Activated T-cell treated with anti-CD3 and anti-CD28 coated beads, Interleukin-2, amount 50 U/mL, for 72 hours (primary cell): Measurements from ENCODE around the gene VPS26A. TPM values are rescaled to one million over a fixed set of nuclear protein-coding genes. Genes with fewer than 3 reads are reported as not detected.

Source experiments
- ATAC-seq, 2 donors: fragments of 150-1000 bp; cut with Tn5 transposase; replicated peaks in 1 of 2; 2 replicates each; pipeline ENCODE4 v1.10.0; 2021; ENCODE audit warnings: moderate library complexity in 2 of 2, mild to moderate bottlenecking in 1 of 2
- DNase-seq, 2 donors: peaks; one replicate each; pipeline ENCODE4 v3.0.0; 2021 to 2022; ENCODE audit warnings: mixed read lengths in 1 of 2
- H3K27ac Mint-ChIP-seq: one replicate; pipeline ENCODE4 v1.8.0; 2022; ENCODE audit warnings: mild to moderate bottlenecking, moderate library complexity, mixed read lengths
- H3K27me3 Mint-ChIP-seq: one replicate; pipeline ENCODE4 v1.8.0; 2022; ENCODE audit warnings: low read depth, mixed read lengths
- H3K36me3 Mint-ChIP-seq, 2 donors: one replicate each; pipeline ENCODE4 v1.8.0; 2022; ENCODE audit warnings: mixed read lengths in 2 of 2, mild to moderate bottlenecking in 1 of 2; ENCODE audit not compliant: insufficient read depth in 2 of 2
- H3K4me1 Mint-ChIP-seq: one replicate; pipeline ENCODE4 v1.8.0; 2022; ENCODE audit warnings: low read depth, mixed read lengths
- H3K4me3 Mint-ChIP-seq, 2 donors: one replicate each; pipeline ENCODE4 v1.8.0; 2022; ENCODE audit warnings: mild to moderate bottlenecking in 2 of 2, mixed read lengths in 2 of 2, moderate library complexity in 2 of 2
- H3K9me3 Mint-ChIP-seq, 2 donors: one replicate each; pipeline ENCODE4 v1.8.0; 2022; ENCODE audit warnings: mixed read lengths in 2 of 2
- total RNA-seq, 2 donors: library from RNA; stranded (reverse); gene quantifications; one replicate each; pipeline ENCODE4 v1.2.3, GENCODE V29; 2022

The VPS26A gene
- total RNA-seq, 2 donors from 2014 or later: 39.0 to 39.1 TPM

DNA sequence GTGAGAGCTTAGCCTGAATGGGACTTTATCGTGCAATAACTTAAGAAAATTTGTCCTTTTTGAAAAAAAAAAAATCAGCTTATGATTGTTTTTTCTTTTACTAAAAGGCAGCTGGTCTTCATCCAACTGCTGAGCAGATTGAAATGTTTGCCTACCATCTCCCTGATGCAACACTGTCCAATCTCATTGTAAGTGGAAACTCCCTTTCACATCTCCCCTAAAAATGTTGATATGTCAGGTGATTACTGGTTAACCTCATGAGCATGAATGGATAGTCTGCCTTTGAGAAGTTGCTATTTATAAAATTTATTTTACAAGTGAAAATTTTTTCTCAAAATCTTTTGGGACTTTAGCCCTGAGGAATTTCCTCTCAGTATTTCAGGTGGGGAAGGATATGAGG, 78.4 kb downstream of the VPS26A start:
- peaks cover 46% of the 10 kb centered on the region for H3K4me1 Mint-ChIP-seq

DNA sequence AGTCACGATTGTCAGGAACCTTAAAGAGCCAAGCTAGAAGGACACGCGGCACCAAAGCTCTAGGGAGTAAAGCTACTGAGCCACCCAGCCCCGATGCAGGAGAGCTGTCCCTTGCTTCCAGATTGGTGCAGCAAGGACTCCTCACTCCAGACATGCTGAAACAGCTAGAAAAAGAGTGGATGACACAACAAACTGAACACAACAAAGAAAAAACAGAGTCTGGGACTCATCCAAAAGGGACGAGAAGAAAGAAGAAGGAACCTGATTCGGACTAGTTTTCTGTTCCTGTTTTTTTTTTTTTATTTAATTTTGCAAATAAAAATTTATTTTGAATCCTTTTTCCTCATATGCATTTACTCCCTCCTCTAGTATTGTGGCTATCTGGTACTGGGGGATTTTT, 84.8 kb downstream of the VPS26A start:
- Mint-ChIP-seq H3K4me3 (no peak overlapping the region), H3K27ac (no peak overlapping the region), H3K9me3 (no peaks in the 10 kb centered on the region), H3K27me3 (no peaks in the 10 kb centered on the region), H3K36me3 (peaks cover 8 to 22% of the 10 kb centered on the region in 2 donors), H3K4me1 (peaks cover 35% of the 10 kb centered on the region)
- DNase-seq (no peak), ATAC-seq (no peak)

More for the DNA sequence above, 78.4 kb downstream of the VPS26A start:
- Mint-ChIP-seq H3K27me3 (no peaks in the 10 kb centered on the region), H3K9me3 (no peaks in the 10 kb centered on the region), H3K36me3 (peaks cover 3 to 23% of the 10 kb centered on the region in 2 donors), H3K4me3 (peak overlapping the region; percentile 32 to 44), H3K27ac (peak overlapping the region; percentile 87)
- peak; percentile 66 to 77 for ATAC-seq
- DNase-seq: peak in 1 of 2 donors; percentile 18

DNA sequence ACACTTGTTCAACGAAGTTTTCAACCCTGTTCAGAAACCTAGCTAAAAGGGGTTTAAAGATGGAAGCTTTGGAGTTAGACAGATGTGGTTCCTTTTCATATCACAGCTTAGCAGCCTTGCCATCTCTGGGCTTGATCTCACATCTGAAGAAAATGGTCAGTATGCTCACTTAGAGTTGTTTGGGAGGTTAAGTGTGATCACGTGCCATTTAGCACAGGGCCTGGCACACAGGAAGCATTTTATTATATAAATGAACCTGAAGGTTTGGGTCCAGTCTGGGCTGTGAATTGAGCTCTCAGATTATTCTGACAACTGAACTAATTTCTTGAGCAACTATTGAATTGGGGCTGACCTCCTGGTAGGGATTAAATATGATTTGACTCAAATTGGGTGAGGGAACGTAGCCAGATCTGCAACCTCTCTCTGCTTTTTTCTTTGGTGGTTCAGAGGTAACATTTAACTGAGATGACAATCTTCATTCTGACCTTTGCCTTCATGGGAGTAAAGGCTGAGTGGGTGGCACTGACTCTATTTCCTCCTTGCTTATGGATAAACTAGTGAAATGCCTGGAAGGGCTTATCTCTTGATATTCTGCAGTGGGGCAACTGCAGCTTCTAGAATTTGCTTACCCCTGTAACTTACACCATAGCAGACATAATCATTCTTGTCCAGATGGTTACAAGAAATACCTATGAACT, 86.0 kb downstream of the VPS26A start:
- no peaks in the 10 kb centered on the region for H3K27me3 Mint-ChIP-seq
- peaks cover 8 to 20% of the 10 kb centered on the region in 2 donors for H3K36me3 Mint-ChIP-seq
- no peak for DNase-seq
- H3K4me1 Mint-ChIP-seq: peaks cover 41% of the 10 kb centered on the region
- peak in 1 of 2 donors; percentile 6 for ATAC-seq
- peaks cover 2 to 3% of the 10 kb centered on the region in 2 donors for H3K9me3 Mint-ChIP-seq
- H3K27ac Mint-ChIP-seq: peak overlapping the region; percentile 11
- H3K4me3 Mint-ChIP-seq: no peak overlapping the region

DNA sequence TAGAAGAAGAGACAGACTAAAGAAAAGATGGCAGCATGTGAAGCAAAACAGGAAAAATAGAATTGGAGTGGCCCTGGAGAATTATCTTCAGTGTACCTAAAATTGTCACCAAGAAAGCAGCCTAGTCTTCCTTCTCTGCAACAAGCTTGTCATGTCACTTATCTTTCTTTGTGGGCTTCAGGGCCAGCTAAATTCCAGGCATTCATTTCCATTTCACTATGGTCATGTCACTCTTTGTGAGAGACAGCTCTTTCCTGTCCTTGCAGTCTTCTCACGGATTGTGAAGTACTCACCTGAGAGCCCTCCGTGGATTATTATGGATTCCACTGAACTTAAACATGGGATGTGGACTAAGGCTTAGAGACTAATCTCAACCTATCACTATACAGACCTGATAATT, 87.1 kb downstream of the VPS26A start:
- Mint-ChIP-seq H3K27me3 (no peaks in the 10 kb centered on the region), H3K9me3 (peaks cover 2 to 3% of the 10 kb centered on the region in 2 donors), H3K4me3 (no peak overlapping the region), H3K27ac (no peak overlapping the region), H3K4me1 (peaks cover 46% of the 10 kb centered on the region), H3K36me3 (peaks cover 7 to 19% of the 10 kb centered on the region in 2 donors)
- DNase-seq (no peak), ATAC-seq (no peak)

DNA sequence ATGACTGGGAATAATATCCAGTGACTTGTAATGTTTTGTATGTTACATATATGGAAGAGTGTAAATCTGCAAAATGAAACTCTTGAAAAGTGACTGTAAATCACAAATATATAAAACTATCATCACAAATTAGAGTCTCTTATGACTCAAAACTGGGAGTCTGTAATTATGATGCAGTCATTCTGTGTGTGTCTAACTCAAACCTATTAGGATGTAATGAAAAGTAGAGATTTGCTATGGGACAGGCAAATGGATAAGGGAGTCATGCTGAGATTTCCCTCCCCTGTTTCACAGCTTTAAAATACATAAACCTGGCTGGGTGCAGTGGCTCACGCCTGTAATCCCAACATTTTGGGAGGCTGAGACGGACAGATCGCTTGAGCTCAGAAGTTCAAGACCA, 87.5 kb downstream of the VPS26A start:
- H3K9me3 Mint-ChIP-seq: peaks cover 2 to 3% of the 10 kb centered on the region in 2 donors
- no peaks in the 10 kb centered on the region for H3K27me3 Mint-ChIP-seq
- H3K4me1 Mint-ChIP-seq: peaks cover 44% of the 10 kb centered on the region
- DNase-seq: no peak
- peaks cover 7 to 15% of the 10 kb centered on the region in 2 donors for H3K36me3 Mint-ChIP-seq
- no peak overlapping the region for H3K4me3 Mint-ChIP-seq
- ATAC-seq: no peak
- H3K27ac Mint-ChIP-seq: no peak overlapping the region

DNA sequence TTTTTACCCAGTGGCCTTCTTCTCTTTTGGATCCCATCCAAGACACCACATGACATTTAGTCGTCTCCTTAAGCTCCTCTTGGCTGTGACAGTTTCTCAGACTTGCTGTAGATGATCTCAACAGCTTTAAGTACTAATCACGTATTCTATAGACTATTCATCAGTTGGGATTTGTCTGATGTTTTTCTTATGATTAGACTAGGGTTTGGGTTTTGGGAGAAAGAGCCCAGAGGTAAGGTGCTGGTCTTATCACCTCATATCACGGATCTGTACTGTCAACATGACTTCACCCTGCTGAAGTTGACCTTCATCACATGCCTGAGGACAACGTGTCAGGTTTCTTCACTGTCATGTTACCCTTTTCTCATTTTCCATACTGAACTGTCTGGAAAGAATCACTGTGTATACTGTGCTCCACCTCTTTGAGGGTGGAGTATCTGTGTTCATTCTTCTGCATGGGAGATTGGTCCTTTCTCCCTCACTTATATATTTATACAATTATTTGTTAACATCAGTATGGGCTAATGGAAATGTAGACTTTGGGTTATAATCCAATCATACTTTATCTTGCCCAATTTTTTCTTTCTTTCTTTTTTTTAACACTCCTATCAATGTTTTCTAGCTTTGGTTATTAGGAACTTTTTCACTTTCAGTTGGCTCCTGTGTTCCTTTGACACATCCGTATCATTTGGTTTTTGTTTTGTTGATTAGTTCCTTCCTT, 89.8 kb downstream of the VPS26A start:
- Mint-ChIP-seq H3K36me3 (peaks cover under 1 to 5% of the 10 kb centered on the region in 2 donors), H3K27me3 (no peaks in the 10 kb centered on the region), H3K4me3 (no peak overlapping the region), H3K9me3 (peaks cover 2 to 3% of the 10 kb centered on the region in 2 donors), H3K4me1 (peaks cover 40% of the 10 kb centered on the region), H3K27ac (no peak overlapping the region)
- DNase-seq (no peak), ATAC-seq (no peak)

DNA sequence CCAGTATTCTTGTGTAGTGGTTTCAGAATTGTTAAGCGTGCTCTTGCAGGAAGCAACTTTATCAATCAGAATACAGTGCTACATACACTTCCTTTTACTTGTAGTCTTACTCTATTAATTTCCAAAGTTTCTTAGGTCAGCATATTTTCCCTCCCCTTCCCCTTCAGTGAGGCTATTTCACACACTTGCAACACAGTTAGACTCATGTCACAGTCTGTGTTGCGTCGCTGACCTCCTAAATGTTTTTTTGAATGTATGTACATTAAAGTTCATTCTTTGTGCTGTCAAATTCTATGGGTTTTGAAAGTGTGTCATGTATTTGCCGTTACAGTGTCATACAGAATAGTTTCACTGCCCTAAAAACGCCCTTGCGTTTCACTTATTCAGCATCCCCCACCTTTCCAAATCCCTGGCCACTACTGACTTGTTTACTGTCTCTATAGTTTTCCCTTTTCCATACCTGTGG, 90.7 kb downstream of the VPS26A start:
- peak overlapping the region; percentile 51 to 71 for H3K4me3 Mint-ChIP-seq
- peaks cover 2 to 3% of the 10 kb centered on the region in 2 donors for H3K9me3 Mint-ChIP-seq
- ATAC-seq: peak; percentile 16 to 61
- H3K27me3 Mint-ChIP-seq: no peaks in the 10 kb centered on the region
- DNase-seq: no peak
- H3K4me1 Mint-ChIP-seq: peaks cover 34% of the 10 kb centered on the region
- H3K36me3 Mint-ChIP-seq: no peaks in the 10 kb centered on the region
- H3K27ac Mint-ChIP-seq: peak overlapping the region; percentile 56

DNA sequence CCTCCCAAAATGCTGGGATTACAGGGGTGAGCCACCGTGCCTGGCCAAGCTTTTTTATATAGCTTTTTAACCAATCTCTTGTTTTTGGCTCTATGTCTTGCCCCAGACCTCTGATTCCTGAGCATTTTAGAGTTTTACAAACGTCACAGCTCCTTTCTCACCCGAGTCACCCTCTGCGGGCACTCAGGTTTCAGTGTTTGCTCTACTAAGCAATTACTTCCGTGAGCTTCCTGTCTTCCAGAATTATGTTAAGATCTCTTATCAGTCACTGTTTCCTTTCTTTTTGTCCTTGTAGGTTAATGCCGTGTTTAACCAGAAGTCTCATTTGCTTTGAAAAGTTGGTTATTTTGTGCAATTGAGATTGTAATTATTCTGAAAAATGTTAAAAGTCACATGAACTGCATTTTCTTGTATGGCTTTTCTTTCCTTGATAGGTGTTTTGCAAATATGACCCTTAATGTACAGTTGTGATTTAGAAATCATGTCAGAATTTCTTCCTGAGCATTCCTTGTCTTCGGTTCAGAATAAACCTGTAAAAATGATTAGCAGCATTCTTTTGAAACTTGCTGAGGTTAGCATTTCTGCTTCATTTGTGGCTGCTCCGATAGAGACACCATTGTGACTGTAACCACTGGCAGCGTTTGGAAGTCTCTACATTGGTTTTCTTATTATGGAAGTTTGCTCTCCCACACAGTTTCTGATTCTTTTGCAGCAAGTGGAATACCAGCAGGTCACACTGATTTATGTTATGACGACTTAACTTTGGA, 91.6 kb downstream of the VPS26A start:
- peak; percentile 31 to 49 for DNase-seq
- peaks cover 4% of the 10 kb centered on the region for H3K27me3 Mint-ChIP-seq
- no peaks in the 10 kb centered on the region for H3K36me3 Mint-ChIP-seq
- H3K9me3 Mint-ChIP-seq: peaks cover 2 to 3% of the 10 kb centered on the region in 2 donors
- H3K4me1 Mint-ChIP-seq: peaks cover 25% of the 10 kb centered on the region
- peak; percentile 71 to 77 for ATAC-seq
- peak overlapping the region; percentile 27 for H3K27ac Mint-ChIP-seq
- H3K4me3 Mint-ChIP-seq: peak overlapping the region; percentile 51 to 71

DNA sequence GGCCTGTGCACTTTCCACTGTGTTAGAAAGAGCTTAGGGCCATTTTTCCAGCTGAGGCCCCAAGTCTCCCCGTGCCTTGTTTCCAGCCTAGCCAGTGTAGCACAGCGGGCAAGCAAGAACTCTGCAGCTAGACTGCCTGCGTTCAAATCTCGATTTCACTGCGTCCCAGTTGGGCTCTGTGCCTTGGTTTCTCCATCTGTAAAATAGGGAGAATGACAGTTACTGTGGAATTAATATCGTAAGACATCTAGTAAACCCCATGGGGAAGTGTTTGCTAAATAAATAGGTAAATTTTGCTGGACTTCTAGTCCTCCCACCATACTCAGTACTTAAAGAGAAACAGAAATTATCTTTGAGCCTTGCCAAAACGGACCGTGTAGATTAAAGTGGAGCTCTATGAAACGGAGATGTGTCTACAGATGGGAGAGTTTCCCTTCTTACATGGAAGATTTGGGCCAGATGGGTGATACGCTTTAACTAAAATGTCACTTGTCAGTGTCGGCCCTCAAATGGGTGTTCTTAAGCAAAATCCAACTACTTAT, 92.7 kb downstream of the VPS26A start:
- no peak for DNase-seq
- H3K27me3 Mint-ChIP-seq: peaks cover 8% of the 10 kb centered on the region
- no peak for ATAC-seq
- peaks cover 27% of the 10 kb centered on the region for H3K4me1 Mint-ChIP-seq
- H3K27ac Mint-ChIP-seq: no peak overlapping the region
- H3K36me3 Mint-ChIP-seq: no peaks in the 10 kb centered on the region
- no peak overlapping the region for H3K4me3 Mint-ChIP-seq
- H3K9me3 Mint-ChIP-seq: peaks cover 2 to 3% of the 10 kb centered on the region in 2 donors

DNA sequence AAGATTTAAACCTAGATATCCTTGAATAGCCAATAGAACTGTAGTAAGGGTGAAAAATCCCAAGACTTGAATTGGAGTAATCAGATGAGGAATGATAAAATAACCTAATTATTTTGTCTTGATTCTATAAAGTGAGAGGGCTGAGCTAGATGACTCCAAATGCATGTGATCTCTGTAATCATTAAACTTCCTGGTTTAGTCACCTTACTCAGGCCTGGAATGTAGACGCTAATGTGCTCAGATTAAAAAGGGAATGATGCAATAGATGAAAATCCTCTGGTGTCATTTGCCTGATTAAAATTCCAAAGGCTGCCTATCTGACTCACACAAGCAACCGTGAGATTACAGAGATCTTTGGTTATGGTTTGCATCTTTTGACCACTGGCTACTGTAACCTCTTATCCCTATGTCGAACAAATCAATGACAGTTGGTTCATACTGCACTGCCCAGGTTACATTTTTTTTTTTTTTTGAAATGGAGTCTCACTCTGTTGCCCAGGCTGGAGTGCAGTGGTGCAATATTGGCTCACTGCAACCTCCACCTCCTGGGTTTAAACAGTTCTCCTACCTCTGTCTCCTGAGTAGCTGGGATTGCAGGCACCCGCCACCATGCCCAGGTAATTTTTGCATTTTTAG, 93.3 kb downstream of the VPS26A start:
- Mint-ChIP-seq H3K9me3 (peaks cover 2 to 3% of the 10 kb centered on the region in 2 donors), H3K36me3 (no peaks in the 10 kb centered on the region), H3K4me3 (no peak overlapping the region), H3K27me3 (peaks cover 8% of the 10 kb centered on the region), H3K27ac (no peak overlapping the region), H3K4me1 (peaks cover 33% of the 10 kb centered on the region)
- ATAC-seq (no peak), DNase-seq (no peak)

DNA sequence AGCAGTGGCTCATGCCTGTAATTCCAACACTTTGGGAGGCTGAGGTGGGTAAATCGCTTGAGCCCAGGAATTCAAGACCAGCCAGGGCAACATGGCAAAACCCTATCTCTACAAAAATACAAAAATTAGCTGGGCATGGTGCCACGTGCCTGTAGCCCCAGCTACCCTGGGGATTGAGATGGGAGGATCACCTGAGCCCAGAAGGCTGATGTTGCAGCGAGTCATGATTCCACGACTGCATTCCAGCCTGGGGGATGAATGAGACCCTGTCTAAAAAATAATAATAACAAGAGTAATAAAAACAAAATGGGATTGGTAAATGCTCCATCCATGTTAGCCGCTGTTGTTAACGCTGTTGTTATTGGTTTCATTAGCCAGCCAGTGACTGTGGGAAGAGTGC, 94.9 kb downstream of the VPS26A start:
- H3K4me3 Mint-ChIP-seq: no peak overlapping the region
- peaks cover 2 to 3% of the 10 kb centered on the region in 2 donors for H3K9me3 Mint-ChIP-seq
- H3K4me1 Mint-ChIP-seq: peaks cover 45% of the 10 kb centered on the region
- DNase-seq (no peak), ATAC-seq (no peak)
- no peaks in the 10 kb centered on the region for H3K36me3 Mint-ChIP-seq
- H3K27ac Mint-ChIP-seq: no peak overlapping the region
- peaks cover 8% of the 10 kb centered on the region for H3K27me3 Mint-ChIP-seq

DNA sequence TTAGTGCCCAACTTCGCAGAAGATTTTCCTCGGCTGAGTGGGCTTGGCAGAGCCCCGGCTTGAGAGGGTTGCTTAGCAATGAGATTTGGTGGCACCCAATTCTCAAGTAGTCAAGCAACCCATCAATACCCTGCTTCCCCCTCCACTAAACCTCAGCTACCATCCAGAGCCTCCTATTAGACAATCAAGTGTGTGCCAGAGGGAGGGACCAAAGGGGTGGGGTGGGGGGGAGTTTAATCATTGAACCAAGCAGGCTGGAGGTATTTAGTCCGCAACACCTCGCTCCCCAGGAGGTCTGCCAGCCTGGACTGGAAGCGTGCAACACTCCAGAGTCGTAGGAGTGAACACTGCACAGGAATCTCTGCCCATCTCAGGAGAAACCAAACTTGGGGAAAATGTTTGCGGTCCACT, 96.1 kb downstream of the VPS26A start, which contains the start of gene HKDC1:
TSS of gene HKDC1 (plus strand) at position 292 of the 411 bp plus-strand sequence. CDS start at position 396, 104 bp downstream.
- peaks cover 8% of the 10 kb centered on the region for H3K27me3 Mint-ChIP-seq
- H3K9me3 Mint-ChIP-seq: no peaks in the 10 kb centered on the region
- ATAC-seq: no peak
- no peak for DNase-seq
- no peaks in the 10 kb centered on the region for H3K36me3 Mint-ChIP-seq
- no peak within 1 kb of the TSS for H3K27ac Mint-ChIP-seq
- peaks cover 39% of the 10 kb centered on the region for H3K4me1 Mint-ChIP-seq
- H3K4me3 Mint-ChIP-seq: no peak within 1 kb of the TSS
